NCI-H526 (cell line): Measurements from ENCODE around the gene ODC1.

Experiments
- DNase-seq, 2 experiments: peaks; one replicate each; lab custom pipeline; 2025; lab: John Stamatoyannopoulos, UW

Gene ODC1

DNA sequence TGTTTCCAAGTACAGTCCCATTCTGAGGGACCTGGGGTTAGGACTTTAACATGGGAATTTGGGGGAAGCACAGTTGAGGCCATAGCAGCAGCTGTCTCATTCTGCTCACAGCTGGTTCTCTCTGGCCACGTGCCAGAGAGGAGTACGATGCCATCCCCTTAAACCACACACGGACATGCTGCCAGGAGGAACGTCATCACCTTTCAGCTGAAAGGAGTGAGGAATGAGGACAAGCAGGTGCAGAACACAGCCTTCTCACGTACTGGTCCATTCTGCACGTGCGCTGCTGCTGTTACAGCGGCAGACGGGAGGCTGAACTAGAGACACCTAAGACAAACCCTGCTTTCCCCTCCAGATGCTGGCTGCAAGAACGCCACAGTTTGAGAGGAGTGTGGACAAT is 33.5 kb downstream of the ODC1 start:
- no peak for DNase-seq

GRCh38 chr2:10413991-10414451 is 34.1 kb downstream of the ODC1 start:
- peak in 1 of 2 experiments; percentile 15 for DNase-seq

DNA sequence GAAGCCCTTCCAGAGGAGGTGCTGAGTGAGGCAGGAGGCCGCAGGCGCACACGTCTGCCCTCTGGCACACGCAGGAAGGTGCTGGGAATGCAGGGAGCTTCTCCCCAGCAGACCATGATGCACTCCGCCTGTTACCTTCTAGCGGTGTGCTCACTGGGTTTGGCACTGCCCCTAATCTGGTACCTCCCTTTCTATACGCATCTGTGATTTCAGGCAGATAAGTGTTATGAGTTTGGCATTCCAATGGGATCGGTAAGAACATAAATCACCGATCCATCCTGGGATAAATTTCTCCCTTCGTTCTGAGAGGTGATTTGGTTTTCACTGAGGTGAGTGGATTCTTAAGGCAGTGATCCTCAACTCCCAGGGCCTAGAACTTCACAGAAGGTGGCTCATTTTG is 34.6 kb downstream of the ODC1 start:
- DNase-seq: no peak

DNA sequence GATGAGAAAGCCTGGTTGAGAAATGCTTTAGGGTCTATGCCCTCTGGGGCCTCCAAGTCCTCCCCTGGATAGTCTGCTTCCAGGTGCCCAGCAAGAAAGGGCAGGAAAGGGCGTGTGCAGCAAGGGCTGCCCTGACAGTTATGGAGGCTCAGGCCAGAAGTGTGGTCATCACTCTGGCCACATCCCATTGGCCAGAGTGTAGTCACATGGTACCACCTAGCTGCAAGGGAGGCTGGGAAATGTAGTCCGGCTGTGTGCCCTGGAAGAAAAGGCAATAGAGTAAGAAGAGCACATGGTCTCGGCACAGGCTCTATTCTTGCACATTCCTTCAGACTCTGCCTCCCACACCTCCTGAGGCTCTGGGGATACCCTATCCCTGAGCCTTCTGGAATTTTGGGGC is 35.7 kb downstream of the ODC1 start:
- peak in 1 of 2 experiments; percentile 54 for DNase-seq

- DNase-seq: no peak
These were observed 36.6 kb downstream of the ODC1 start for GRCh38 chr2:10411557-10411956.

DNA sequence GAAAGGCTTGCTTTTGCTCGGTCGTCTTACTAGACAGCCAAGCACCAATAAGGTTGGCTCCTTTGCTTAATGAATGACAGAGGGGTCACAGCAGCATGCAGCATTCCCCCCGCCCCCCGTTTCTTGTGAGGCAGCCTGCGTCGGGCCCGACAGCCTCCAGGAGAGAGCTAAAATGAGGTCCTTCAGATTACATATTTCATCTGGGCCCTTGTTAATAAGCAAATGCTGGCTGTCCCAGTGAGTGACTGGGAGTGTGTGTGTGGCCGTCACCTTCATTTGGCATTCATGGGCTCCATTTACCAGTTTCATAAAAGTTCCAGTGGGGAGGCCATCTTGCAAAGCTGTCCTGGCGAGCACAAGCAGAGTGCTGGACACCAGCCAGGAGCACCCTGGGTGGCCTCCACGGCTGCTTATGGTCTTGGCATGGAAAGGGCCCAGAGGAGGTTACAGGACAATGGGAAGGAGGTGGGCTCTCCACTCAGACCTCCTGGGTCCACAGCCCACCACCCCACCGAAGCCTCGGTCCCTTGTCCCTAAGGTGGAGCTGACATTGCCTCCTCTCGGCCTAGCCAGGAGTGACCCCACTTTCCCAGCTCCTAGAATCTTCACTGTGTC is 37.2 kb downstream of the ODC1 start:
- DNase-seq: no peak

DNA sequence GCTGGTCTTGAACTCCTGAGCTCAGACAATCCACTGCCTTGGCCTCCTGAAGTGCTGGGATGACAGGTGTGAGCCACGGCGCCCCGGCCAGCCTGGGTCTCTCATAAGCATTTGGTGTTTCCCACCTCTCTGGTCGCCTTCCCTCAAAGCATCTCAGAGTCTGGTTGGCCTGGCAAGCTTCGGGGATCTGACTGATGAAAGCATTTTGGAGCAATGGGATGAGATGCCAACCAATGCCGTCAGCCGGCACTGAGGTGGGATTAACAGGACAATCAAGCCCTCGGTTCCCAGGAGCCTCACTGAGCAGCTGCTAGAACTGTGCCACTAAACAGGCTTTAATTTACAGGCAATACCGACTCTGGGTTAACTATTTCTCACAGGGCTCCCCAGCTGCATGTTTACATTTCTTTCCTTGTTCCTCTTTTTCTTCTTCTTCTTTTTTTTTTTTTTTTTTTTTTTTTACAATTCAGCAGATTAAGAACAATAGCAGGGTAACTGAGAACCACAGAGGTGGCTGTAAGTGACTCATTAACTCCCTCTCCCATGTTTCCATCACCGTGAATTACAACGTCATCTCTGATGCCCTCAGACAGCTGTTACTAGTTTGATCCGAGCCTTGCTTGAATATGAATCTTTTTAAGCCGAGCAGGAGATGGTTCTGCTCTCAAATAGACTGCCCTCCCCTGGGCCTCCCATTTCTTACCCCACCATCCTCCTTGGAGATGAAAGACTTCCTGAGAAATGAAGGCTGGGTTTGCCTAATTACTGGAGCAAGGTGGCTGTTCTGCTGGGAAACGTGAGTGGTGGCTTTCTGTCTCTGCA is 37.9 kb downstream of the ODC1 start:
- no peak for DNase-seq

GRCh38 chr2:10408649-10409579 is 39.2 kb downstream of the ODC1 start:
- peak; percentile 63 to 90 for DNase-seq

- DNase-seq: peak in 1 of 2 experiments; percentile 15
These were observed 40.1 kb downstream of the ODC1 start for GRCh38 chr2:10407841-10408648.

- no peak for DNase-seq
These were observed 40.7 kb downstream of the ODC1 start for GRCh38 chr2:10407432-10407831.

- DNase-seq: no peak
These were observed 41.5 kb downstream of the ODC1 start for GRCh38 chr2:10406491-10407188.

DNA sequence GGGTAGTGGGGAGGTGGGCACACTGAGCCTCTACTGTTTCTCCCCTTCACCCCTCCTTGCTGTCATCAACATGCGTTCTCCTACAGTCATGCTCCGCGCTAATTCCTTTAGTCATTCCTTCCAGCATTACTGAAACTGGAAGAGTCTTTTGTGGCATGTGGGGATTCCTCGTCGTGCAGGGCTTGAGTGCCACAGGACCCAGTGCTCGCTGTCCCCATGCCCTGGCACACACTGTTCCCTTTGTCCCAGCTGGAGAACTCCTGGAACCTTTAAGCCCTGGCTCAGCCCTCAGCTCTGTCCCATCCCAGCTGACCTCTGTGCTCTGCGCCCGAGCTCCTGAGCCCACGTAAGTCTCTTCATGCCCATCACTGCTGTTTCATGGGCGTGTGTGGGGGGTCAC is 42.1 kb downstream of the ODC1 start:
- no peak for DNase-seq

DNA sequence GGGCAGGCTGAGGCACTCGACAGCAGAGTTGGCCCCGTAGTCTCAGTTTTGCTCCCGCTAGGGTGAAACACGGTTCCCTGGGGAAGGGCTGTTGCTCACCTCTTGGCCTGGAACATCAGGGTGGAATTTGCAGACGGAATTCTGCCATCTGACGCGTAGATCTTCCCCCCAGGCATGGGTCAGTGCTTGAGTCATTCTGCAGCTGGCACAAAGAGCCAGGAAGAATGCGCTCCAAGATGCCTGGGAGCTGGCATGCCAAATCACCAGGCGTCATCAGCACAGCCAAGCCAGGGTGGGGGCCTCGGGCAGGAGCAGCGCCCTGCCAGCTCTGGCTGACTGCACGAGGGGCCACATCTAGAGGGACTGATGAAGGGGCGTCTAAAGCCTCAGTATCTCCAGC is 42.7 kb downstream of the ODC1 start:
- no peak for DNase-seq

GRCh38 chr2:10404324-10405143 is 43.6 kb downstream of the ODC1 start:
- no peak for DNase-seq

DNA sequence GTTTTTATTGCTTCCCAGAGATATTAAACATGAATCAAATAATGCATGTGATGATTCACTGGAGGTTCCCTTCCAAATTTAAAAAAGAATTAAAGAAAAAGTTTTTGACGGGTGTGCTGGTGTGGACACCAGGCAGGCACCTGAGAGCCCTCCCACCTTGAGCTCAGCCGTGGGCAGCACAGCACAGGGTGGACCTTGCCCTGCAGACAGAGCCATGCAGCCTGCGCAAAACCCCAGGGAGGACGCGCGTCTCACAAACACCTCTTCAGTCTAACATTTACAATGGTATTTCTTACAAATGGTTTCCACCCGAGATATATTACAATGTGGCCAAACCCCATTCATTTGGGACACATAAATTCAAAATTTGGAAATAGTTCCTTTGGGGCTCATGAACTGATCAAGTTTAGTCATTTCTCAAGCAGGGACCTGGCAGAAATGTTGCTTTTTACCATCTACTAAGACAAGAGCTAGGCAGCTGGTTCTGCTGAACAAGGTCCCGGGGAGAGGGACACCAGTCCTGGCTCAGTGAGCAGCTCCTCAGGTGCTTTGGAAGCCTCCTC is 45.4 kb downstream of the ODC1 start:
- DNase-seq: no peak

- no peak for DNase-seq
These were observed 46.0 kb downstream of the ODC1 start for GRCh38 chr2:10402062-10402585.

DNA sequence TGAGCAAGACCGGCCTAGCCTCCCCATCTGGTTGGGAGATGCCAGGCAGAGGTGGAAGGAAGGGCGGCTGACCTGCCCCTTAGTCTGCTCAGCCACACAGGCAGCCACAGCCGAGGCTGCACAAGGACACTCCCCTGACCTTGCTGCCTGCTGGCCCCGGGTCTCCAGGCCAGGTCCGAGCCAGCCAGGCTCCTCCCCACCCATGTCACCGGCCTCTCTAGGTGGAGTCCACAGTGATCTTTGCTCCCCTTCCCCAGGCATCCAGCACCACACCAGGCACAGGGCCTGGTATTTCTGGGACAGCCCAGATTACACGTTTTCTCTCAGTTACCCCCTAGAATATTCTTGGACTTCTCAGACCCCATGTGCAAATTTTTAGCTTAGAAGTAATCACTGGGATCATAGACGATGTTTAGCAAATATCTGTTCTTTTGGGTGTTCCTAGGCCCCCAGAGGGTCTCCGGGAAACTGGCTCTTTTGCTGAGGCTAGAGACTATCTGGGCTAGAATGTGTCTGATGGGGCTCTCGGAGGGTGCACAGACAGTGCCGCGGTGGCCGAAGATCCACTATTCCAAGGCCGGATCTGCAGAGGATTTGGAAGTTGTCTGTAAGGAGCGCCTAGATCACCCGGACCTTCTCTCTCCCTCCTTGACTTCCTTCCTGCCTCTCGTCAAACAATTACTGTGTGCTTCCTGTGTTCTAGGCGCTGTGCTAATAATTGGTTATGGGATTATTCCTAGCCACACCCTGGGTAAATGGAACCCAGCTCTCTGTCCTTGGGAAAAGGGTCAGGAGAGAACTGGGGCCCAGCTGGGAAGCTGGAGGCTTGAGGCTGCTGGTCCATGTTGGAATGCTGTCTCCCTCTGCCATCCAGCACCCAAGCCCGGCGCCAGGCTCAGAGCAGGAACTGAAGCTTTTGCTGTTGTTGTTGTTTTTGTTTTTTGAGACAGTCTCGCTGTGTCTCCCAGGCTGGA is 46.9 kb downstream of the ODC1 start:
- DNase-seq: no peak

- no peak for DNase-seq
These were observed 47.6 kb downstream of the ODC1 start for GRCh38 chr2:10400568-10400977.
